HL-60 (cell line): ENCODE measurements around the gene HRCT1.
"Not testable (repeated sequence)": the region's sequence is repeated elsewhere in the genome, so short reads cannot be mapped to it uniquely, and the experiment has no call there.

ENCODE experiments used
- DNase-seq, 2 experiments: peaks; one replicate each; pipeline ENCODE4 v3.0.0-alpha.2; 2010 to 2020; ENCODE audit warnings: low read depth in 1 of 2, low spot score in 1 of 2
- H3K27ac ChIP-seq: fragments of 250-450 bp; sonication (Bioruptor Pico); replicated peaks from 2 replicates; pipeline ENCODE4 v1.5.1; 2020; ENCODE audit warnings: mild to moderate bottlenecking, moderate library complexity
- H3K27me3 ChIP-seq: fragments of 250-450 bp; sonication (Bioruptor Pico); 2 replicates; pipeline ENCODE4 v1.5.1; 2021; ENCODE audit warnings: mild to moderate bottlenecking, moderate library complexity; ENCODE audit not compliant: insufficient read depth, poor library complexity, severe bottlenecking
- H3K4me3 ChIP-seq: replicated peaks from 2 replicates; pipeline ENCODE4 v1.5.1; 2011; ENCODE audit warnings: mild to moderate bottlenecking, control low read depth, low read length; ENCODE audit not compliant: insufficient read depth
- GABPA ChIP-seq: IDR thresholded peaks from 2 replicates; pipeline ENCODE4 v1.6.1; 2012; ENCODE audit warnings: low read depth
- POLR2AphosphoS5 ChIP-seq: IDR thresholded peaks from 2 replicates; pipeline ENCODE4 v1.6.1; 2012; ENCODE audit warnings: low read depth
- SPI1 ChIP-seq: IDR thresholded peaks from 2 replicates; pipeline ENCODE4 v1.6.1; 2012; ENCODE audit warnings: low read depth, mild to moderate bottlenecking, borderline replicate concordance
- TF ChIP-seq, protein P1 (sequence below): IDR thresholded peaks from one replicate; pipeline ENCODE4 v1.5.1; 2011; ENCODE audit warnings: low read length, control low read depth, inconsistent platforms; ENCODE audit not compliant: insufficient read depth
- TF ChIP-seq, protein P2 (sequence below): IDR thresholded peaks from 2 replicates; pipeline ENCODE4 v1.6.1; 2012; ENCODE audit warnings: low read depth; ENCODE audit not compliant: insufficient replicate concordance

Gene HRCT1

DNA sequence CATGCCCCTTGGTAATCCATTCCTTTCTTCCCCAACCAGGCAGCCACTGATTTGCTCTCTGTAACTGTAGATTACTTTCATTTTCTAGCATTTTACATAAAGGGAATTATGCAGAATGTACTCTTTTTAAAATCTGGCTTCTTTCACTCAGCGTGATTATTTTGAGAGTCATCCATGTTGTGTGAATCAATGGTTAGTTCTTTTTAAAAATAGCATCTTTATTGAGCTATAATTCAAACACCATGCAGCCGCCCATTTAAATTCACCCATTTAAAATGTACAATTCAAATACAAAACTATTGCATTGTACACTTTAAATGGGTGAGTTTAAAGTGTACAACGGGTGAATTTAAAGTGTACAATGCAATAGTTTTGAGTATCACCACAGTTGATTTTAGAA, 33.5 kb upstream of the HRCT1 start:
- Histone ChIP-seq H3K4me3 (no peak overlapping the region), H3K27ac (no peak overlapping the region), H3K27me3 (no peaks in the 10 kb centered on the region)
- TF ChIP-seq, protein P1, sequence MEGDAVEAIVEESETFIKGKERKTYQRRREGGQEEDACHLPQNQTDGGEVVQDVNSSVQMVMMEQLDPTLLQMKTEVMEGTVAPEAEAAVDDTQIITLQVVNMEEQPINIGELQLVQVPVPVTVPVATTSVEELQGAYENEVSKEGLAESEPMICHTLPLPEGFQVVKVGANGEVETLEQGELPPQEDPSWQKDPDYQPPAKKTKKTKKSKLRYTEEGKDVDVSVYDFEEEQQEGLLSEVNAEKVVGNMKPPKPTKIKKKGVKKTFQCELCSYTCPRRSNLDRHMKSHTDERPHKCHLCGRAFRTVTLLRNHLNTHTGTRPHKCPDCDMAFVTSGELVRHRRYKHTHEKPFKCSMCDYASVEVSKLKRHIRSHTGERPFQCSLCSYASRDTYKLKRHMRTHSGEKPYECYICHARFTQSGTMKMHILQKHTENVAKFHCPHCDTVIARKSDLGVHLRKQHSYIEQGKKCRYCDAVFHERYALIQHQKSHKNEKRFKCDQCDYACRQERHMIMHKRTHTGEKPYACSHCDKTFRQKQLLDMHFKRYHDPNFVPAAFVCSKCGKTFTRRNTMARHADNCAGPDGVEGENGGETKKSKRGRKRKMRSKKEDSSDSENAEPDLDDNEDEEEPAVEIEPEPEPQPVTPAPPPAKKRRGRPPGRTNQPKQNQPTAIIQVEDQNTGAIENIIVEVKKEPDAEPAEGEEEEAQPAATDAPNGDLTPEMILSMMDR: no peak
- TF ChIP-seq POLR2AphosphoS5 (no peak), SPI1 (no peak), GABPA (no peak)
- TF ChIP-seq, protein P2, sequence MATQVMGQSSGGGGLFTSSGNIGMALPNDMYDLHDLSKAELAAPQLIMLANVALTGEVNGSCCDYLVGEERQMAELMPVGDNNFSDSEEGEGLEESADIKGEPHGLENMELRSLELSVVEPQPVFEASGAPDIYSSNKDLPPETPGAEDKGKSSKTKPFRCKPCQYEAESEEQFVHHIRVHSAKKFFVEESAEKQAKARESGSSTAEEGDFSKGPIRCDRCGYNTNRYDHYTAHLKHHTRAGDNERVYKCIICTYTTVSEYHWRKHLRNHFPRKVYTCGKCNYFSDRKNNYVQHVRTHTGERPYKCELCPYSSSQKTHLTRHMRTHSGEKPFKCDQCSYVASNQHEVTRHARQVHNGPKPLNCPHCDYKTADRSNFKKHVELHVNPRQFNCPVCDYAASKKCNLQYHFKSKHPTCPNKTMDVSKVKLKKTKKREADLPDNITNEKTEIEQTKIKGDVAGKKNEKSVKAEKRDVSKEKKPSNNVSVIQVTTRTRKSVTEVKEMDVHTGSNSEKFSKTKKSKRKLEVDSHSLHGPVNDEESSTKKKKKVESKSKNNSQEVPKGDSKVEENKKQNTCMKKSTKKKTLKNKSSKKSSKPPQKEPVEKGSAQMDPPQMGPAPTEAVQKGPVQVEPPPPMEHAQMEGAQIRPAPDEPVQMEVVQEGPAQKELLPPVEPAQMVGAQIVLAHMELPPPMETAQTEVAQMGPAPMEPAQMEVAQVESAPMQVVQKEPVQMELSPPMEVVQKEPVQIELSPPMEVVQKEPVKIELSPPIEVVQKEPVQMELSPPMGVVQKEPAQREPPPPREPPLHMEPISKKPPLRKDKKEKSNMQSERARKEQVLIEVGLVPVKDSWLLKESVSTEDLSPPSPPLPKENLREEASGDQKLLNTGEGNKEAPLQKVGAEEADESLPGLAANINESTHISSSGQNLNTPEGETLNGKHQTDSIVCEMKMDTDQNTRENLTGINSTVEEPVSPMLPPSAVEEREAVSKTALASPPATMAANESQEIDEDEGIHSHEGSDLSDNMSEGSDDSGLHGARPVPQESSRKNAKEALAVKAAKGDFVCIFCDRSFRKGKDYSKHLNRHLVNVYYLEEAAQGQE: no peak
- DNase-seq: no peak

DNA sequence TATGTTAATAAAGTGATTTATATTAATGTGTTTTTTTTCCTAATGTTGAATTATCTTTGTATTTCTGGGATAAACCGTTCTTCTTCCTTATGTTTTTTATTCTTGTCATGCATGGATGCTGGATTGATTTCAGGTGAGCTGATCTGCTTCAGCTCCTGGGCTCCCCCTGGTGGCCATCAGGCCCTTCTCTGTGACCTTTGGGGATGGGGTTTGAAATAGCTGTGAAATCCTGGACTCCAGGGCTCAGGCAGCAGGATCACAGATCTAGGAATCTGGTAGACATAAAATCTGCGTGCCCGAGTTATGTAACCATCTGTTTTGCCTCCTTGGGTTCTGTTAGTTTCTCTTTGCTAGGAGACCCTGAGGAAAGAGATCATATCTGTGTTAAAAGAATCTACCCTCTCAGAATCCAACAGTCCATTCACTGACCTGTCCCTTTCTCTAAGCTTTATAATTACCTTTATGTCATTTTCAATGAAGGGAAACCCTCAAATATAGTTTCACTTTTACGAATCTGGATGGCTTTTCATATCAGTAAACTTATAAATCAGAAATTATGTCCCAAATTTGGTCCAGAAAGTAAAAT, 23.6 kb upstream of the HRCT1 start:
- H3K27ac ChIP-seq: no peak overlapping the region
- peak; percentile 38 to 59 for DNase-seq
- H3K4me3 ChIP-seq: no peak overlapping the region
- TF ChIP-seq, protein P1: peak; percentile 83
- no peak for TF ChIP-seq GABPA
- peaks cover 3% of the 10 kb centered on the region for H3K27me3 ChIP-seq

DNA sequence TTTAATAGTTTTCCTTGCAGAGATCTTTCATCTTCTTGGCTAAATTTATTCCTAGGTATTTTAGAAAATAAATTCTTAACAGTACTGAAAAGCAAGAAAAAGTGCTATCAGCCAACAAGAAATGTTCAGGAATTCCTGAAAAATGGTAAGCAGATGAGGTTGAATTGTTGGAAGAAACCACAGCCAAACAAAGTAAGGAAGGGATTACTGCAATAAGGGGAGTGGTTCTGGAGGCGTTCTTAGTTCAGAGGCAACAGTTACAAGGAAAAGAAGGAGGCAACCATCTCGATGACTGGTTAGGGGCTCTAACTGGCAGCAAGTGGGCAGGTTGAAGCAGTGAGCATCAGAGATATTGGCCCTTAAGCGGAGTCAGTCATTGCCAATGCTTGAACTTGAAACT, 23.0 kb upstream of the HRCT1 start:
- TF ChIP-seq, protein P2: no peak
- TF ChIP-seq POLR2AphosphoS5: no peak
- TF ChIP-seq, protein P1: no peak
- no peak for TF ChIP-seq GABPA
- no peak for TF ChIP-seq SPI1
- Histone ChIP-seq H3K27ac (no peak overlapping the region), H3K4me3 (no peak overlapping the region), H3K27me3 (peaks cover 3% of the 10 kb centered on the region)
- no peak for DNase-seq

DNA sequence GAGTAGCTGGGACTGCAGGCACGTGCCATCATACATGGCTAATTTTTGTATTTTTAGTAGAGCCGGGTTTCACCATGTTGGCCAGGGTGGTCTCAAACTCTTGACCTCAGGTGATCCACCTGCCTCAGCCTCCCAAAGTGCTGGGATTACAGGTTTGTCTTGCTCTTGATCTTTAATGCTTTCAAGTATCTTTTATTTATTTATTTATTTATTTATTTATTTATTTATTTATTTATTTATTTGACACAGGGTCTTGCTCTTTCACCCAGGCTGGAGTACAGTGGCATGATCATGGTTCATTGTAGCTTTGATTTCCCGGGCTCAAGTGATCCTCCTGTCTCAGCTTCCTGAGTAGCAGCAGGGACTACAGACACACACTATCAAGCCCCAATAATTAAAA, 21.1 kb upstream of the HRCT1 start:
- H3K27ac ChIP-seq, DNase-seq, H3K4me3 ChIP-seq, H3K27me3 ChIP-seq: not testable (repeated sequence)
